T47D (cell line): ENCODE measurements around the gene TRIP10.
"Not testable (repeated sequence)": the region's sequence is repeated elsewhere in the genome, so short reads cannot be mapped to it uniquely, and the experiment has no call there.

ENCODE experiments used
- DNase-seq, 2 experiments: peaks; one replicate each; pipeline versions ENCODE4 v3.0.0 to v3.0.0-alpha.2; 2011 to 2012; ENCODE audit warnings: low read depth in 1 of 2, low spot score in 1 of 2
- JUND ChIP-seq: IDR thresholded peaks from 2 replicates; pipeline ENCODE4 v1.6.1; 2012; ENCODE audit warnings: low read depth
- in situ Hi-C: cut with HindIII; loops from 2 replicates; pipeline ENCODE4 v1.10.0; 2016; ENCODE audit warnings: low sequenced_read_pairs, low pct_unique_long_range_greater_than_20kb

Gene TRIP10

DNA sequence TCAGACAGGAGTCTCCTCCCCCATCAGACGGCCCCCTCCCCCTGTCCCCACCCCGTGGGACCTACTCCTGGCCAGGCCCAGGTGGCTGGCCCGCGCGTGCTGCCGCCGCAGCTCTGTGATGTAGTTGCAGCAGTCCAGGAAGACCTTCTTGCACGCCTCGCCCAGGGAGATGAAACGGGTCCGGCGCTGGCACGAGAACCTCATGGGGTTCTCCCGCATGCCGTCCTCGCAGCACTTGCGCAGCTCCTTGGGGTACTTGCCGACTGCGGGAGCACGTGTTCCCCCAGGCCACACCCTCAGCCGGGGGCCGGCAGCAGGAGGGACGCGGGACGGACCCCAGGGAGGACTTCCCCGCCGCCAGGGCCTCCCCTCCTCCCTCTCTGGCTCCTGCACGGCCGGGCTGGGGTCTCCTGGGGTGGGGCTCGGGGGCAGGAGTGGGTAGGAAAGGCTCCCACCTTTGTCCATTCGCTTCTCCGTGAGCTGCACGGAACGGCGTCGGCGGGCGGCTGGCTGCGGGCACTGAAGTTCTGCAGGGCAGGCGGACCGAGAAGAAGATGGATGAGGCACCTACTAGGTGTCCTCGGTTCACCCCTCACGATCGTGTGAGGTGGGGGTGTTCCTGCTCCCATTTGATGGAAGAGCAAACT is 32.3 kb upstream of the TRIP10 start:
- DNase-seq: no peak
- TF ChIP-seq JUND: no peak
- in situ Hi-C loops: no loop called here

DNA sequence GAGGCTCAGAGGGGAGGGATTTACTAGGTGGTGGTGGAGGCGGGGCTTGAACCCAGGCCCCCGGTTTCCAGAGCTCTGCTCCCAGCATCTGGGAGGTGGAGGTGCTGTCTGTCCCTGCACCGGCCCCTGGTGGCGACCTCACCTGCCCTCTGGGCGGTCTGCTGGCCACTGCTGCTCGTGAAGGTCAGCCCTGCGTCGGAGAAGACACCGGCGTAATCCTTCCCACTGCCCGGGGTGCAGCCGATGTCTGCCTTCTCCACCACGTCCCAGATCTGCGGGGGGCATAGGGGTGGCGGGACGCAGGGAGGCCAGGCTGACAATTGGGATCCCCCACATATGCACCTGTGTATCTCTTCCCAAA is 31.8 kb upstream of the TRIP10 start:
- in situ Hi-C loops: no loop called here
- no peak for DNase-seq
- no peak for TF ChIP-seq JUND

- no peak for TF ChIP-seq JUND
- in situ Hi-C loops: no loop called here
- DNase-seq: no peak
Measured at GRCh38 chr19:6708346-6708745, 31.1 kb upstream of the TRIP10 start.

DNA sequence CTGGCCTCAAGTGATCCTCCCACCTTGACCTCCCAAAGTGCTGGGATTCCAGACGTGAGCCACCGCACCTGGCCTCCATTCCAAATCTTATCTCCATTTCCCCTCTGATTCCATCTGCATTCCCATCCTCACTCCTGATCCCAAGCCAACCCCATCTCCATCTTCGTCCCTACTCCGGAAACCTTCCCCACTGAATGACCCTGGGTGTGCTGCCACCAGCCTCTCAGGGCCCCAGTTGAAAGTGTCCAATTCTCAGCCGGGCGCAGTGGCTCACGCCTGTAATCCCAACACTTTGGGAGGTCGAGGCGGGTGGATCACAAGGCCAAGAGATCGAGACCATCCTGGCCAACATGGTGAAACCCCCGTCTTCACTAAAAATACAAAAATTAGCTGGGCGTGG is 30.6 kb upstream of the TRIP10 start:
- in situ Hi-C loops, DNase-seq: not testable (repeated sequence)

DNA sequence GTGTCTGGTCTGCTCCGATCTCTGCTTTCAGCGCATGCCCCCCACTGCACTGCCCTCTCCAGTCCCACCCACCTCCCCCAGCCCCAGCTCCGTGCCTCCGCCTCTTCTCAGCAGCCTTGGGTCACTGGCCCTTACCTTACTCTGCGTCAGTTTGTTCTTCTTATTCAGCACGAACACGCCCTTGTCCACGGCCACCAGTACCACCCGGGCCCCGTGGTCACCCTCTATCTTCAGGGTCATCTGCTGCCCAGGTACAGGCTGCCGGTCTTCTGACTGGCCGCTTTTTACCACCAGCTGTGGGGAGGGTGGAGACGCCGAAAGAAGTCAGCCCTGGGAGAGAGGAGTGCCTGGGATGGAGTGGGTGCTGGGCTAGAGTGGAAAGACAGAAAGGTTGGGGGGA is 29.9 kb upstream of the TRIP10 start:
- TF ChIP-seq JUND: no peak
- DNase-seq: no peak
- in situ Hi-C loops: no loop called here

GRCh38 chr19:6710273-6711077 is 29.0 kb upstream of the TRIP10 start:
- in situ Hi-C loops: no loop called here
- TF ChIP-seq JUND: no peak

GRCh38 chr19:6711078-6711361 is 28.5 kb upstream of the TRIP10 start:
- in situ Hi-C loops: no loop called here
- DNase-seq: no peak
- TF ChIP-seq JUND: no peak

More at GRCh38 chr19:6710273-6711077, 29.0 kb upstream of the TRIP10 start:
- DNase-seq: no peak

DNA sequence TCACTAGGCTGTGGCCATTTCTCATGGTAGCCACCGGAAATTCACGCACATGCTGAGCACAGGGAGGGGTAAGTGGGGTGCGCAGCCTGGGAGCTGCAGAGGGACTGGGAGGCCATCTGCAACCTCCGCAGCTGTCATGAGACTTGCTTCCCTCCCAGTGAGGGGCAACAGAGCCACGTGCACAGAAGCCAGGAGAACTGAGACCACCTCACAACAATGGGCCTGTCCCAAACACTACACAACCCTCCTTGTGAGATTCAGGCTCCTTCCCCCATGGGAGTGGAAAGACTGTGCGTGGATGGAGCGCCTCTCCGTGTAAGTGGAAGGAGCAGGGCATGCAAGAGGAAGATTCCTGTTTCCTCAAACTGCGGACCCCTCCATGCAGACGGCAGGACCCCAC is 27.9 kb upstream of the TRIP10 start:
- TF ChIP-seq JUND: no peak
- in situ Hi-C loops: no loop called here
- DNase-seq: no peak

DNA sequence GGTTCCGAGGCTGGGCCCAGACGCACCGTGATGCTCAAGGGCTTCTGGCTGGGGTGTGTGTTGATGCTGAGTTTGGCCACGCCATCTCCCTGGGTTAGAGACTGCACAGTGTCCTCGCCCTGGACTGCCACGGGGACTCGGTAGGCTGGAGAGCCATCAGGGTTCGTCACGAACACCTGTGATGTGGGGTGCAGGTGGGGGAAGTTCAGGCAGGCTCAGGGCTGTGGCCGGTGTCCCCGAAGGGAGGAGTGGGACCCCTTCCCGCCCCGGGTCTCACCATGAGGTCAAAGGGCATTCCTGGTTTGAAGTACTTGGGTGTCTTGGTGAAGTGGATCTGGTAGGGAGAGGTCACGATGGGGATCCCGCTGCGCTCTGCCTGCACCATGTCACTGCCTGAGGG is 27.2 kb upstream of the TRIP10 start:
- in situ Hi-C loops: no loop called here
- no peak for TF ChIP-seq JUND
- DNase-seq: no peak

DNA sequence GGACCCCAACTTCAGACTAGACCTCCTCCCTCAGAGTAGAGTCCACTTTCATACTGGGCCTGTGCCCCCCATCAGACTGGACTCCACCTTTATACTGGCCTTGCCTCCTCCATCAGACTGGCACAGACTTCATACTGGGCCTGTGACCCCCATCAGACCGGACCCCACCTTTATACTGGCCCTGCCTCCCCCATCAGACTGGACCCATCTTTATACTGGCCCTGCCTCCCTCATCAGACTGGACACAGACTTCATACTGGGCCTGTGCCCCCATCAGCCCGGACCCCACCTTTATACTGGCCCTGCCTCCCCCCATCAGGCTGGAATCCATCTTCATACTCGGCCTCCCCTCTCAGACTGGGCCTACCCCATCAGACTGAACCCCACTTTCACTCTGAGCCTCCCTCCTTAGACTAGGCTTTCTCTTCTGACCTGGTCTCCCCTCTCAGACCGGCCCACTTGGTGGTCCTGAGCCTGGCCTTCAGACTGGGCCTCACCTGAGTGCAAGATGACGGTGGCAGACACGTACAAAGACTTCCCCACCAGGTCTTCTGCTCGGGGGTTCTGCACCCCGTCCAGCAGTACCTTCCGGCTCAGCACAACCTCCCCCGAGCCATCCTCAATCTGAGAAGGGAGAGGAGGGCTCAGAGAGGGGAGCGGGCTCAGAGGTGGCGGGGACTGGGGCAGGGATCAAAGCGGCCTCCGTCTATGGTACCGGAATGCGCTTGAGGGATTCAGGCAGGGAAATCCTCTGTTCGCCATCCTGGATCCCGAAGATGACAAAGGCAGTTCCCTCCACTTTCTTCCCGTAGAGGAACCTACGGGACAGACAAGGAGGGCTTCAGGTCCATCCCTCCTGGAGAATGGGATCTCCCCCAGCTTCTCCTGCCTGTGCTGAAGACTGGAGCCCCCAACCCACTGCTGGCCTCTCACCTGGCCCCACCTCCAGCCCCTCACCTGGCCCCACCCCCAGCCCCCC is 26.5 kb upstream of the TRIP10 start:
- DNase-seq: no peak
- in situ Hi-C loops: no loop called here
- no peak for TF ChIP-seq JUND

- no peak for DNase-seq
- in situ Hi-C loops: no loop called here
- TF ChIP-seq JUND: no peak
Measured at GRCh38 chr19:6713773-6714692, 25.4 kb upstream of the TRIP10 start.

GRCh38 chr19:6714749-6715555 is 24.5 kb upstream of the TRIP10 start:
- DNase-seq: no peak
- no peak for TF ChIP-seq JUND
- in situ Hi-C loops: no loop called here
